Neuron (in vitro differentiated cells): Measurements from ENCODE around the gene B3GNT5.

Experiments
- H2AFZ ChIP-seq: one replicate; pipeline ENCODE4 v1.6.1; 2013; ENCODE audit warnings: low read depth, mild to moderate bottlenecking, inconsistent platforms, low read length, moderate library complexity
- H3K27me3 ChIP-seq: one replicate; pipeline ENCODE4 v1.6.1; 2013; ENCODE audit warnings: low read length; ENCODE audit not compliant: insufficient read depth
- H3K36me3 ChIP-seq: one replicate; pipeline ENCODE4 v1.6.1; 2013; ENCODE audit warnings: low read length; ENCODE audit not compliant: insufficient read depth
- H3K4me1 ChIP-seq: one replicate; pipeline ENCODE4 v1.6.1; 2013; ENCODE audit warnings: low read length; ENCODE audit not compliant: insufficient read depth
- H3K4me3 ChIP-seq: 2 replicates; pipeline ENCODE4 v1.5.1; 2013; ENCODE audit warnings: mild to moderate bottlenecking, low read length, moderate library complexity
- H3K9me3 ChIP-seq: one replicate; pipeline ENCODE4 v1.6.1; 2013; ENCODE audit warnings: low read length

The B3GNT5 gene

DNA sequence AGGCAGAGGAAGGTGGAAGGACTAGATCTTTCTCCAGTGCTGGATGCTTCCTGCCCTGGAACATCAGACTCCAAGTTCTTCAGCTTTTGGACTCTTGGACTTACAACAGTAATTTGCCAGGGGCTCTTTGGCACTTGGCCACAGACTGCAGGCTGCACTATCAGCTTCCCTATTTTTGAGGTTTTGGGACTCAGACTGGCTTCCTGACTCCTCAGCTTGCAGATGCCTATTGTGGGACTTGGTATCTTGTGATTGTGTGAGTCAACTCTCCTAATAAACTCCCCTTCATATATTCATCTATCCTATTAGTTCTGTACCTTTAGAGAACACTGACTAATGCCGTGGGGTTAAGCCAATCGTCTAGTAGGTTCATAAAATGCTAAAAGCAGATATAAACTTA is 8.8 kb upstream of the B3GNT5 start:
- Histone ChIP-seq H3K27me3 (no peaks in the 10 kb centered on the region), H3K9me3 (peaks cover 10% of the 10 kb centered on the region), H2AFZ (no peak overlapping the region), H3K4me1 (peaks cover 8% of the 10 kb centered on the region), H3K4me3 (no peak overlapping the region), H3K36me3 (no peaks in the 10 kb centered on the region)

- Histone ChIP-seq H3K4me1 (peaks cover 15% of the 10 kb centered on the region), H2AFZ (no peak overlapping the region), H3K4me3 (no peak overlapping the region), H3K36me3 (no peaks in the 10 kb centered on the region), H3K27me3 (no peaks in the 10 kb centered on the region), H3K9me3 (peaks cover 10% of the 10 kb centered on the region)
Observed at GRCh38 chr3:183244981-183245476, 8.0 kb upstream of the B3GNT5 start.

GRCh38 chr3:183247011-183247589 is 6.0 kb upstream of the B3GNT5 start:
- H3K9me3 ChIP-seq, result peaks cover 10% of the 10 kb centered on the region
- no peaks in the 10 kb centered on the region for H3K36me3 ChIP-seq
- H3K4me3 ChIP-seq, result no peak overlapping the region
- peaks cover 15% of the 10 kb centered on the region for H3K4me1 ChIP-seq
- H2AFZ ChIP-seq, result no peak overlapping the region
- H3K27me3 ChIP-seq, result no peaks in the 10 kb centered on the region

DNA sequence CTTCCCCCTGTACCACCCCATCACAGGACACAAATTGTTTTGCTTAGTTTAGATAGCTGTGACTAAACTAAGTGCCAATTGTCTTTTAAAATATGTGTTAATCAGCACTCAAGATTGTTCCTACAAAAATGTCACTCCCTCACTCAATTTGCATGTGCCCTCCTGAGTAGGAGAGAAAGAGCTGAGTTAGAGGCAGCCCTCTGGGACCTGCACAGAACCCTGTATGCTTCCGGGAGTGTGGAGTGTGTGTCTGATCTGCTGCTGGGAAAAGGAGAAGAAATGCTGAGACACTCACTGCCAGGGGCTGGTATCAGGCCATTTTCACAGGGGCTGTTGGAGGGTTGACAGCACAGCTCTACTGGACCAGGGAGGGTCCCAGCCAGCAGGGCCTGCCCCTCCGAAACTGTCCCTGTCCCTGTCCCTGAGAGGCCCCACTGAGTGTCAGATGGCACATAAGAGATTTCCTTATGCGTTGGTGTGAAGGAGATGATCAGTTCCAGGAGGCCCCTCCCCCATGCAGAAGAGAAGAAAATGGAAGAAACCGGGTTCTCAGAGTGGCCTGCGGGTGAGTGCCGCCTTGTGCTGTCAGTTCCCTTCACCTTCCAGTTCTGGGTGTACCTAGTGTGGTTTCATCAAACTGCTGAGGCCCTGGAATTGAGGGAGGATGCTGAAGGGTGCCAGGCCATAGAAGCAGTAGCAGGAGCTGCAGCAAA is 3.9 kb upstream of the B3GNT5 start:
- Histone ChIP-seq H2AFZ (no peak overlapping the region), H3K36me3 (no peaks in the 10 kb centered on the region), H3K4me3 (no peak overlapping the region), H3K4me1 (peaks cover 20% of the 10 kb centered on the region), H3K27me3 (no peaks in the 10 kb centered on the region), H3K9me3 (no peaks in the 10 kb centered on the region)

- Histone ChIP-seq H3K4me1 (peaks cover 25% of the 10 kb centered on the region), H3K9me3 (no peaks in the 10 kb centered on the region), H2AFZ (peak overlapping the region; percentile 71), H3K36me3 (peaks cover under 1% of the 10 kb centered on the region), H3K27me3 (no peaks in the 10 kb centered on the region), H3K4me3 (peak overlapping the region; percentile 71)
Observed at GRCh38 chr3:183252118-183252782, 803 bp upstream of the B3GNT5 start.

GRCh38 chr3:183253528-183254486 is 754 bp downstream of the B3GNT5 start:
- H3K9me3 ChIP-seq, result no peaks in the 10 kb centered on the region
- no peaks in the 10 kb centered on the region for H3K27me3 ChIP-seq
- peak overlapping the region; percentile 71 for H2AFZ ChIP-seq
- H3K4me3 ChIP-seq, result peak overlapping the region; percentile 71
- H3K4me1 ChIP-seq, result peaks cover 24% of the 10 kb centered on the region
- peaks cover 5% of the 10 kb centered on the region for H3K36me3 ChIP-seq

DNA sequence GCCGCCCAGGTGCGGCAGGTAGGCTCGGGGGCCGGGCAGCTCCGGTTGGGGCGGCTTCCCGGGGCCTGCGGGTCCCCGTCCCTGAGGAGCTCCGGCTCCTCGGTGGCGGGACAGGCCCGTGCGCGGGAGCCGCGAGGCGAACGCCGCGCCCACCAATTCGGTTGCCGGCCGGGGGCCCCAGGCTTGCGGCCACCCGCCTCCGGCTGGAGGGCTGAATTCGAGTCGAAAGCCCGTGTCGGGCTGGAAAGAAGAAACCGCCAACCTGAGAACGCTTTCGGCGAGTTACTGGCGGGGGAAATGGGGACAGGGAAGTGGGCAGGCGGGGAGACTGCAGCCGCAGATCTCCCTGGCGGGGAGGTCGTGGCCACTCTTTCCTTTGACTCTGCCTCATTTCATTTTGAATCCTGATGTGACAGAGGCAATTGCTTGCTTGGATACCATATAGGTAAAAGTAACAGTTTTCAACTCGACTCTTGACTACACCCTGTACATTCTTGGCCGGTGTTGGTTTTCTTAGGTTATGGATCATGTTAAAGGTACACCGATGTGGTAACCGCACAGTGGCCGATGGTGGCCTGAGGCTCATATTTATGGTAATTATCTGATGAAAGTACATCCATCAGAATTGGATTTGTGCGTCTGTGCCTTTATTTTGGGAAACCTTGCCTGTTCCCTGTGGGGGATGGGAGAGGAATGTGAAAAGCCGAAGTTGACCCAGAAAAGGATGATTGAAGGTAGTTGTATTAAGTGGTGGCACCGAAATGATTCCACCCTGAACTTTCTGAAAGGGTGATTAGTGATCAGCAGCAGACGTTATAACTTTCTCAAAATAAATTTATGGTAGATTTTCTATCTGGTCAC is 1.7 kb downstream of the B3GNT5 start:
- Histone ChIP-seq H2AFZ (peak overlapping the region; percentile 71), H3K9me3 (no peaks in the 10 kb centered on the region), H3K4me1 (peaks cover 15% of the 10 kb centered on the region), H3K27me3 (no peaks in the 10 kb centered on the region), H3K36me3 (peaks cover 5% of the 10 kb centered on the region), H3K4me3 (peak overlapping the region; percentile 71)

- H3K27me3 ChIP-seq, result no peaks in the 10 kb centered on the region
- no peak overlapping the region for H2AFZ ChIP-seq
- H3K36me3 ChIP-seq, result peaks cover 5% of the 10 kb centered on the region
- H3K4me3 ChIP-seq, result peak overlapping the region; percentile 71
- H3K4me1 ChIP-seq, result peaks cover 13% of the 10 kb centered on the region
- H3K9me3 ChIP-seq, result no peaks in the 10 kb centered on the region
Observed at GRCh38 chr3:183255348-183255730, 2.3 kb downstream of the B3GNT5 start.

DNA sequence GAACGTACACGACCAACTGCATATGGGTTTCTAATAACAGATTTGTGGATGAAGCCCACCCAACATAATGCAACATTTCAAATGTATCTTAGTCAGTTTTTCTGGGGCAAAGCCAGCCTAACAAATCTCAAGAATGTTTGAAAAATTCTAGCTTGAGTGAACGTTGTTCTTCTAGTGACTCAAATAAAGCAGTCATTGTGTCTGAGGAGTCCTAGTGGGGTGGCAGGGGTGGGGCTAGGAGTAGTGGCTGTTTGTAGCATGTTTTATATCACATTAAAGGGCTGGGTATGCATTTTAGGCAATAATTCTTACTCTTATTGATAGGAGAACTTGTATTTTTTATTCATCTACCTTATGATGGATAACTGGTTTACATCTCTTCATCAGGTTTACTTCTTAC is 6.0 kb downstream of the B3GNT5 start:
- Histone ChIP-seq H3K27me3 (no peaks in the 10 kb centered on the region), H3K36me3 (peaks cover 5% of the 10 kb centered on the region), H3K4me3 (no peak overlapping the region), H3K9me3 (no peaks in the 10 kb centered on the region), H2AFZ (no peak overlapping the region), H3K4me1 (peaks cover 23% of the 10 kb centered on the region)

GRCh38 chr3:183259621-183260020 is 6.6 kb downstream of the B3GNT5 start:
- Histone ChIP-seq H3K9me3 (no peaks in the 10 kb centered on the region), H2AFZ (no peak overlapping the region), H3K27me3 (no peaks in the 10 kb centered on the region), H3K4me3 (no peak overlapping the region), H3K4me1 (peaks cover 28% of the 10 kb centered on the region), H3K36me3 (peaks cover 5% of the 10 kb centered on the region)

DNA sequence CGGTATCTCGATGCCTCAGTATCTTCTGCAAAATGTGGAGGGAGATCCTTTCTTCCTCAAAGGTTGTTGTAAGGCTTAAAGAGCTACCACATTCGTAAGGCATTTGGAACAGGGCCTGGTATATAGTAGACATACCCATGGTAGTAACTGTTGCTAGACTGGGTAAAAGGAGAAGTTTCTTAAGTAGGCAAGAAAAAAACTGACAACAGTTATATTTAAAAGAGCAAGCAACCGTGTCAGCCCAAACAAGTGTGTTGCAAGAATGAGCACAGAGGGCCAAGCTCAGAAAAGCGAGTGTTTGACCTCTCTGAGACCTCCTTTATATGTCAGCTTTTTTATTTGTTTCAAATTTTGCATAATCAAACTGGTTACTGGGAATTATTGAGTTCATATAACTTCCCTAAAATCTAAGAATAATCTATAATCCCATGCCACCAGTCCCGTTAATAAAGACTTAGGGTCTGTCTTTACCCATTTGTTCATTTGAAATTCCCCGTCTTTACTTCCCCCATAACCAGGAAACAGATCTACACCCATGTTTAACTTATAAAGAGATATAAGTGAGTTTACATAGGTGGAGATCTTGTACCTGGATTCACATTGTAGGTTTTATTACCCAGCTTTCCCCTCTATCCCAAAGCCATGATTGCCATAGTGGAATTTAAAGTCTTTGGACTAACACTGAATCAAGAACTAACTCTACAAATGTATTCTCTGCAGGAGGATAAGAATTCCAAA is 7.3 kb downstream of the B3GNT5 start:
- no peaks in the 10 kb centered on the region for H3K27me3 ChIP-seq
- H3K4me1 ChIP-seq, result peaks cover 33% of the 10 kb centered on the region
- no peak overlapping the region for H2AFZ ChIP-seq
- no peaks in the 10 kb centered on the region for H3K9me3 ChIP-seq
- H3K4me3 ChIP-seq, result no peak overlapping the region
- H3K36me3 ChIP-seq, result peaks cover 5% of the 10 kb centered on the region
